PC-3 (cell line): ENCODE data around the gene ST6GALNAC5. TPM values are rescaled to one million over a fixed set of nuclear protein-coding genes. Genes with fewer than 3 reads are reported as not detected.

Source experiments
- ATAC-seq: fragments of 200-7000 bp; cut with Tn5 transposase; 2 replicates; pipeline ENCODE4 v1.9.1; 2020; ENCODE audit warnings: mild to moderate bottlenecking, moderate library complexity
- BruUV-seq: library from RNA; stranded (reverse); fragments of 400-500 nt; replicated peaks from 2 replicates; lab custom pipeline; 2021; lab: Mats Ljungman, UMichigan
- CTCF ChIA-PET: fragments of 300-600 bp; sonication (Branson Sonifier 250); formaldehyde crosslinking; loops from one replicate; lab custom pipeline; 2022; ENCODE audit warnings: antibody characterized with exemption; lab: Charles Lee
- POLR2A ChIA-PET: fragments of 300-600 bp; sonication (Branson Sonifier 250); formaldehyde crosslinking; loops from one replicate; lab custom pipeline; 2022; ENCODE audit warnings: antibody characterized with exemption; ENCODE audit not compliant: unreplicated experiment; lab: Charles Lee
- DNase-seq: peaks from one replicate; pipeline ENCODE4 v3.0.0-alpha.2; 2015
- H2AFZ ChIP-seq: fragments of 300-600 bp; sonication (generic); 2 replicates; pipeline ENCODE4 v1.6.0; 2016; ENCODE audit warnings: antibody characterized with exemption, low read length
- H3F3A ChIP-seq: fragments of 300-600 bp; sonication (generic); one replicate; pipeline ENCODE4 v1.6.0; 2017; ENCODE audit warnings: antibody characterized with exemption, low read length, control low read depth, mild to moderate bottlenecking; ENCODE audit not compliant: unreplicated experiment
- H3K27ac ChIP-seq: fragments of 300-600 bp; sonication (generic); 2 replicates; pipeline ENCODE4 v1.5.1; 2016; ENCODE audit warnings: mild to moderate bottlenecking, low read length
- H3K27me3 ChIP-seq: fragments of 300-600 bp; sonication (generic); 2 replicates; pipeline ENCODE4 v1.6.1; 2016; ENCODE audit warnings: low read length, mixed read lengths
- H3K36me3 ChIP-seq: fragments of 300-600 bp; sonication (generic); 2 replicates; pipeline ENCODE4 v1.6.1; 2016; ENCODE audit warnings: low read depth, mixed run types, low read length, mixed read lengths
- H3K4me1 ChIP-seq: fragments of 300-600 bp; sonication (generic); 2 replicates; pipeline ENCODE4 v1.5.1; 2016; ENCODE audit warnings: low read length; ENCODE audit not compliant: insufficient read depth
- H3K4me2 ChIP-seq: fragments of 300-600 bp; sonication (generic); 2 replicates; pipeline ENCODE4 v1.6.0; 2016; ENCODE audit warnings: low read length
- H3K4me3 ChIP-seq: fragments of 300-600 bp; sonication (generic); 2 replicates; pipeline ENCODE4 v1.5.1; 2016; ENCODE audit warnings: mild to moderate bottlenecking, low read length, mixed read lengths
- H3K79me2 ChIP-seq: fragments of 300-600 bp; sonication (generic); 2 replicates; pipeline ENCODE4 v1.6.1; 2017; ENCODE audit warnings: low read length, mixed read lengths
- H3K9ac ChIP-seq: fragments of 300-600 bp; sonication (generic); 2 replicates; pipeline ENCODE4 v1.6.0; 2016; ENCODE audit warnings: mild to moderate bottlenecking, low read length
- H3K9me2 ChIP-seq: fragments of 300-600 bp; sonication (generic); replicated peaks from 2 replicates; pipeline ENCODE4 v1.6.1; 2016; ENCODE audit warnings: mixed run types, low read length, mixed read lengths
- H3K9me3 ChIP-seq: fragments of 300-600 bp; sonication (generic); 2 replicates; pipeline ENCODE4 v1.6.1; 2016; ENCODE audit warnings: low read length, mixed read lengths
- H4K20me1 ChIP-seq: fragments of 300-600 bp; sonication (generic); 2 replicates; pipeline ENCODE4 v1.6.1; 2016; ENCODE audit warnings: low read length, mixed read lengths
- EZH2 ChIP-seq: fragments of 300-600 bp; sonication (generic); IDR thresholded peaks from one replicate; pipeline ENCODE4 v1.6.1; 2017; ENCODE audit warnings: antibody characterized with exemption, mild to moderate bottlenecking, low read length; ENCODE audit not compliant: unreplicated experiment
- EZH2phosphoT487 ChIP-seq: fragments of 300-600 bp; sonication (generic); IDR thresholded peaks from 2 replicates; pipeline ENCODE4 v1.6.1; 2018; ENCODE audit warnings: mild to moderate bottlenecking, antibody characterized with exemption, low read length, borderline replicate concordance
- intact Hi-C: fragments of 100-400 bp; cut with micrococcal nuclease; formaldehyde crosslinking; loops from 2 replicates; pipeline ENCODE4 v1.9.0; 2023
- total RNA-seq: library from RNA; depleted of rRNA; stranded (reverse); fragments of >200 nt; gene quantifications from 2 replicates; pipeline ENCODE4 v1.2.3, GENCODE V29; 2014
- TF ChIP-seq, protein P1 (sequence below): fragments of 300-600 bp; sonication (generic); conservative IDR thresholded peaks from 2 replicates; pipeline ENCODE4 v1.5.1; 2017; ENCODE audit warnings: antibody characterized with exemption, low read depth, mild to moderate bottlenecking, low read length

ST6GALNAC5 gene
- total RNA-seq, 1 experiment from 2014 or later, result 0.36 TPM

DNA sequence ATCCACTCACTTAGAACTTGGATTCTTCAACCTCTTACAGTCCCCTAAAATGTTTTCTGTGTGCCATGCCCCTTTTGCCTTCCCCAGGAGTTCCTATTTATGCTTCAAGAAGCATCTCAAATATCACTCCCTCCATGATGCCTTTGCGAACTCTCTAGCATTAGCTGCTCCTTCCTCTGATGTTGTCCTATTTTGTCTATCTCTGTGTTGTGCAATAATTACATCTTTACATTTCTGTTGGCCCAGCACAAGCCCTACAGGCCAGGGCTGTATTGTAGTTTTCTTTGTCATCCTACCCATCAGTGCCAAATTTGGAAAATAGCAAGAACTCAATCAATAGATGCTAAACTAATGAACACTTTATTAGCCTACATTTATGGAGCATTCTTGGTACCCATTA is 125.8 kb downstream of the ST6GALNAC5 start:
- no peak overlapping the region for H2AFZ ChIP-seq
- BruUV-seq, result no TSS peak
- no peak overlapping the region for H3K9ac ChIP-seq
- no peaks in the 10 kb centered on the region for H4K20me1 ChIP-seq
- no peaks in the 10 kb centered on the region for H3K9me2 ChIP-seq
- no peak for DNase-seq
- TF ChIP-seq, protein P1, sequence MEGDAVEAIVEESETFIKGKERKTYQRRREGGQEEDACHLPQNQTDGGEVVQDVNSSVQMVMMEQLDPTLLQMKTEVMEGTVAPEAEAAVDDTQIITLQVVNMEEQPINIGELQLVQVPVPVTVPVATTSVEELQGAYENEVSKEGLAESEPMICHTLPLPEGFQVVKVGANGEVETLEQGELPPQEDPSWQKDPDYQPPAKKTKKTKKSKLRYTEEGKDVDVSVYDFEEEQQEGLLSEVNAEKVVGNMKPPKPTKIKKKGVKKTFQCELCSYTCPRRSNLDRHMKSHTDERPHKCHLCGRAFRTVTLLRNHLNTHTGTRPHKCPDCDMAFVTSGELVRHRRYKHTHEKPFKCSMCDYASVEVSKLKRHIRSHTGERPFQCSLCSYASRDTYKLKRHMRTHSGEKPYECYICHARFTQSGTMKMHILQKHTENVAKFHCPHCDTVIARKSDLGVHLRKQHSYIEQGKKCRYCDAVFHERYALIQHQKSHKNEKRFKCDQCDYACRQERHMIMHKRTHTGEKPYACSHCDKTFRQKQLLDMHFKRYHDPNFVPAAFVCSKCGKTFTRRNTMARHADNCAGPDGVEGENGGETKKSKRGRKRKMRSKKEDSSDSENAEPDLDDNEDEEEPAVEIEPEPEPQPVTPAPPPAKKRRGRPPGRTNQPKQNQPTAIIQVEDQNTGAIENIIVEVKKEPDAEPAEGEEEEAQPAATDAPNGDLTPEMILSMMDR, result no peak
- TF ChIP-seq EZH2 (no peak), EZH2phosphoT487 (no peak)
- ChIA-PET POLR2A (no interaction called here), CTCF (no interaction called here)
- no peak for ATAC-seq
- H3K9me3 ChIP-seq, result no peaks in the 10 kb centered on the region
- intact Hi-C loops, result no loop called here
- H3K4me3 ChIP-seq, result no peak overlapping the region
- H3K27ac ChIP-seq, result no peak overlapping the region
- H3F3A ChIP-seq, result no peaks in the 10 kb centered on the region
- no peak overlapping the region for H3K4me2 ChIP-seq
- H3K27me3 ChIP-seq, result no peaks in the 10 kb centered on the region
- H3K4me1 ChIP-seq, result peaks cover 22% of the 10 kb centered on the region
- no peaks in the 10 kb centered on the region for H3K79me2 ChIP-seq
- no peaks in the 10 kb centered on the region for H3K36me3 ChIP-seq

DNA sequence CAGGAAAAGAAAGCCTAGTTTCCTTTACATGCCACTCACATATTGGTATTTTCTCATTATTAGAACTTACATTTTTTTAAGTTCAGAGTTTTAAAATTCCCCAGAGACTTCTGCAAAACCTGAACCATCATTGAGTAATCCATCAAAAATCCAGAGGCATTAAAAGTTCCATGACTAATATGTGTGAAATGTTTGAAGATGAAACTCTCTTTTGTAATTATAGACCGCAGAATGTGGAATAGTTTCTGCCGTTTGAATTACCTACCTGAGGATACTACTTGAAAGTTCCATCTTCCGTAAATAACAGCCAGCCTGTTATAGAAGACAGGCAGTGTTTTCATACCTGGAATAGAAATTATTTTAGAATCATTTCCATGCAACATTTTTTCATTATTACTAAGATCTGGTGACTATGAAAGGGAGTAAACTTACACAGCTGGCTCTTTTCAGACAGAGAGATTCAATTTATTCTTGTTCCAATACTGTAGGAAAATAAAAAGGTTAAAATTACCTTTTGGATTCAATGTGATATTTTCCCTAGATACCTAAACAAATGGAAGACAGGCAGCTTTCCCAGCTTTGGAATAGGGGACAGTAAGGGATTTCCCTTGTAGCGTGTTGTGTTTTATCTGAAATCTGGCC is 131.4 kb downstream of the ST6GALNAC5 start:
- peak overlapping the region; percentile 88 for H3K27ac ChIP-seq
- H3K79me2 ChIP-seq, result no peaks in the 10 kb centered on the region
- TSS peak; percentile 82 for BruUV-seq
- POLR2A ChIA-PET, result no interaction called here
- peak overlapping the region; percentile 74 for H3K4me2 ChIP-seq
- no peaks in the 10 kb centered on the region for H4K20me1 ChIP-seq
- peak; percentile 98 for ATAC-seq
- TF ChIP-seq, protein P1, result no peak
- no peak for TF ChIP-seq EZH2phosphoT487
- TF ChIP-seq EZH2, result no peak
- DNase-seq, result peak; percentile 96
- 0 out of 2 replicates have a peak overlapping the region, but pooled peaks have one; percentile 3 for H2AFZ ChIP-seq
- H3K4me1 ChIP-seq, result peaks cover 26% of the 10 kb centered on the region
- no peaks in the 10 kb centered on the region for H3K9me3 ChIP-seq
- H3K27me3 ChIP-seq, result no peaks in the 10 kb centered on the region
- CTCF ChIA-PET, result no interaction called here
- peaks cover 5% of the 10 kb centered on the region for H3F3A ChIP-seq
- H3K9me2 ChIP-seq, result no peaks in the 10 kb centered on the region
- intact Hi-C loops, result loop anchor here (1.0 to 2.0 kb wide), 3 partner anchors 33 to 128 kb away; no protein-coding TSS in a partner anchor
- H3K4me3 ChIP-seq, result 0 out of 2 replicates have a peak overlapping the region, but pooled peaks have one; percentile 6
- H3K36me3 ChIP-seq, result no peaks in the 10 kb centered on the region
- peak overlapping the region; percentile 40 for H3K9ac ChIP-seq

DNA sequence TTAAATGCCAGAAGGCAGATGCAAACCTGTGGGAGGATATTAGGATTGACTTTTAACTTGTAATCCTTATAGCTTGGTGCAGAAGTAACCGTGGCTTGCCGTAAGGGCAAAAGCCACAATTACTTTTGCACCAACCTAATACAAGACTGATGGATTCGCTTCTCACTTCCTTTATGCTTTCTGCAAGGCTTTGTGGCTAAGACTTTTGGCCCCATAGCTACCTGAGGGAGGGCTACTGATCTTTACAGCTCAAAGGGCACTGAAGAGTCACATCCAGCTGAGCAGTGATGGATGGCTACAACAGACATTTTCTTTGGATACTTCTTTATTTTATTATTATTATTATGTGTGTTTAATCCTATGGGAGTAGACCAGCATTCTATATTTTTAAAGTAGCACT is 140.4 kb downstream of the ST6GALNAC5 start:
- no peaks in the 10 kb centered on the region for H3K27me3 ChIP-seq
- H3K9me3 ChIP-seq, result no peaks in the 10 kb centered on the region
- ChIA-PET CTCF (no interaction called here), POLR2A (no interaction called here)
- no TSS peak for BruUV-seq
- H3K4me3 ChIP-seq, result no peak overlapping the region
- no peak overlapping the region for H3K4me2 ChIP-seq
- no peaks in the 10 kb centered on the region for H3K4me1 ChIP-seq
- H3F3A ChIP-seq, result no peaks in the 10 kb centered on the region
- no peak overlapping the region for H2AFZ ChIP-seq
- H3K79me2 ChIP-seq, result no peaks in the 10 kb centered on the region
- TF ChIP-seq, protein P1, result no peak
- TF ChIP-seq EZH2phosphoT487 (no peak), EZH2 (no peak)
- no peaks in the 10 kb centered on the region for H3K36me3 ChIP-seq
- intact Hi-C loops, result no loop called here
- no peaks in the 10 kb centered on the region for H4K20me1 ChIP-seq
- H3K27ac ChIP-seq, result no peak overlapping the region
- DNase-seq (no peak), ATAC-seq (no peak)
- H3K9ac ChIP-seq, result no peak overlapping the region
- H3K9me2 ChIP-seq, result no peaks in the 10 kb centered on the region
